ENCODE data around the gene ZNF668. TPM values are rescaled to one million over a fixed set of nuclear protein-coding genes. Genes with fewer than 3 reads are reported as not detected.

ZNF668 gene
- total and polyA plus RNA-seq, 2 experiments from 2014 or later: 6.2 to 13.1 TPM

DNA sequence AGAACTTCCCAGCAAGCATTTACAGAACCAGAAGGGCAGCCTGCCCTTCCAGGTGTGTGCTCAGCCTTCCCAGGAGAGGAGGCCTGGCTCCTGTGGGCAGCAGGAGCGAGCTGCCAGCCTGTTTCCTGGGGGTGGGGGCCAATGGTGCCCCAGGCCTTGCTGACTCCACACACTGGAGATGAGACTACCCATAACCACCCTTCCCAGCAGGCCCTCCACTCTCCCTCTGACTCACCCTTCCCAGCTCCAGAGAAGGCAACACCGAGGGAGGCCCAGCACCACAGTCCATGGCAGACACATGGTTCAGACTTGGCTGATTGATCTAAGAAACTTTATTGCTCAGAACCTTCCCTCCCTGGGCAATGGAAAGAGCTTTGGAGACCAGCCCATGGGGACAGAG is 16.5 kb upstream of the ZNF668 start (continued):
- TF ChIP-seq, protein P1, sequence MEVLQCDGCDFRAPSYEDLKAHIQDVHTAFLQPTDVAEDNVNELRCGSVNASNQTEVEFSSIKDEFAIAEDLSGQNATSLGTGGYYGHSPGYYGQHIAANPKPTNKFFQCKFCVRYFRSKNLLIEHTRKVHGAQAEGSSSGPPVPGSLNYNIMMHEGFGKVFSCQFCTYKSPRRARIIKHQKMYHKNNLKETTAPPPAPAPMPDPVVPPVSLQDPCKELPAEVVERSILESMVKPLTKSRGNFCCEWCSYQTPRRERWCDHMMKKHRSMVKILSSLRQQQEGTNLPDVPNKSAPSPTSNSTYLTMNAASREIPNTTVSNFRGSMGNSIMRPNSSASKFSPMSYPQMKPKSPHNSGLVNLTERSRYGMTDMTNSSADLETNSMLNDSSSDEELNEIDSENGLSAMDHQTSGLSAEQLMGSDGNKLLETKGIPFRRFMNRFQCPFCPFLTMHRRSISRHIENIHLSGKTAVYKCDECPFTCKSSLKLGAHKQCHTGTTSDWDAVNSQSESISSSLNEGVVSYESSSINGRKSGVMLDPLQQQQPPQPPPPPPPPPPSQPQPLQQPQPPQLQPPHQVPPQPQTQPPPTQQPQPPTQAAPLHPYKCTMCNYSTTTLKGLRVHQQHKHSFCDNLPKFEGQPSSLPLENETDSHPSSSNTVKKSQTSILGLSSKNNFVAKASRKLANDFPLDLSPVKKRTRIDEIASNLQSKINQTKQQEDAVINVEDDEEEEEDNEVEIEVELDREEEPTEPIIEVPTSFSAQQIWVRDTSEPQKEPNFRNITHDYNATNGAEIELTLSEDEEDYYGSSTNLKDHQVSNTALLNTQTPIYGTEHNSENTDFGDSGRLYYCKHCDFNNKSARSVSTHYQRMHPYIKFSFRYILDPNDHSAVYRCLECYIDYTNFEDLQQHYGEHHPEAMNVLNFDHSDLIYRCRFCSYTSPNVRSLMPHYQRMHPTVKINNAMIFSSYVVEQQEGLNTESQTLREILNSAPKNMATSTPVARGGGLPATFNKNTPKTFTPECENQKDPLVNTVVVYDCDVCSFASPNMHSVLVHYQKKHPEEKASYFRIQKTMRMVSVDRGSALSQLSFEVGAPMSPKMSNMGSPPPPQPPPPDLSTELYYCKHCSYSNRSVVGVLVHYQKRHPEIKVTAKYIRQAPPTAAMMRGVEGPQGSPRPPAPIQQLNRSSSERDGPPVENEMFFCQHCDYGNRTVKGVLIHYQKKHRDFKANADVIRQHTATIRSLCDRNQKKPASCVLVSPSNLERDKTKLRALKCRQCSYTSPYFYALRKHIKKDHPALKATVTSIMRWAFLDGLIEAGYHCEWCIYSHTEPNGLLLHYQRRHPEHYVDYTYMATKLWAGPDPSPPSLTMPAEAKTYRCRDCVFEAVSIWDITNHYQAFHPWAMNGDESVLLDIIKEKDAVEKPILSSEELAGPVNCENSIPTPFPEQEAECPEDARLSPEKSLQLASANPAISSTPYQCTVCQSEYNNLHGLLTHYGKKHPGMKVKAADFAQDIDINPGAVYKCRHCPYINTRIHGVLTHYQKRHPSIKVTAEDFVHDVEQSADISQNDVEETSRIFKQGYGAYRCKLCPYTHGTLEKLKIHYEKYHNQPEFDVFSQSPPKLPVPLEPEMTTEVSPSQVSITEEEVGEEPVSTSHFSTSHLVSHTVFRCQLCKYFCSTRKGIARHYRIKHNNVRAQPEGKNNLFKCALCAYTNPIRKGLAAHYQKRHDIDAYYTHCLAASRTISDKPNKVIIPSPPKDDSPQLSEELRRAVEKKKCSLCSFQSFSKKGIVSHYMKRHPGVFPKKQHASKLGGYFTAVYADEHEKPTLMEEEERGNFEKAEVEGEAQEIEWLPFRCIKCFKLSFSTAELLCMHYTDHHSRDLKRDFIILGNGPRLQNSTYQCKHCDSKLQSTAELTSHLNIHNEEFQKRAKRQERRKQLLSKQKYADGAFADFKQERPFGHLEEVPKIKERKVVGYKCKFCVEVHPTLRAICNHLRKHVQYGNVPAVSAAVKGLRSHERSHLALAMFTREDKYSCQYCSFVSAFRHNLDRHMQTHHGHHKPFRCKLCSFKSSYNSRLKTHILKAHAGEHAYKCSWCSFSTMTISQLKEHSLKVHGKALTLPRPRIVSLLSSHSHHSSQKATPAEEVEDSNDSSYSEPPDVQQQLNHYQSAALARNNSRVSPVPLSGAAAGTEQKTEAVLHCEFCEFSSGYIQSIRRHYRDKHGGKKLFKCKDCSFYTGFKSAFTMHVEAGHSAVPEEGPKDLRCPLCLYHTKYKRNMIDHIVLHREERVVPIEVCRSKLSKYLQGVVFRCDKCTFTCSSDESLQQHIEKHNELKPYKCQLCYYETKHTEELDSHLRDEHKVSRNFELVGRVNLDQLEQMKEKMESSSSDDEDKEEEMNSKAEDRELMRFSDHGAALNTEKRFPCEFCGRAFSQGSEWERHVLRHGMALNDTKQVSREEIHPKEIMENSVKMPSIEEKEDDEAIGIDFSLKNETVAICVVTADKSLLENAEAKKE (CRISPR knock-in tag; IDR thresholded peaks at IDR 0.05): no peak
- no peak for TF ChIP-seq POLR2AphosphoS5 (IDR thresholded peaks at IDR 0.05; ENCODE audit: low read depth)

DNA sequence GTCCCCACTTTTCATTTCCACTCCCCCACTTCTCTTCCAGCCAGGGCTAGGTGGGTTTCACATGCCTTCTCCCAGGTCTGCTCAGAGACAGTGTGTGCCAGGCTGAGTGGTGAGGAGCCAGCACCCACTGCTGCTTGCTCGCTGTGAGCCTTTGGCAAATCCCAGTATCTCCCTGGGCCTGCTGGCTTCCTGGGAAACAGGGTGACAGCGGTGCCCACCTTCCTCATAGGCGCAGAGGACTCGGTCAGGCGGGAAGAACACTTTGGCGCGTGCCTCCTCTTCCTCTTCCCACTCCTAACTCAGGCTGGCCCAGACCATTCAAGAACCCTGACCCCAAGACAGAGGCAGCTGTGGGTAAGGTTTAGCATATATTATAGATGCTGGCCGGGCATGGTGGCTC is 15.2 kb upstream of the ZNF668 start:
- Mint-ChIP-seq H3K4me3 (no peak overlapping the region; the same call in 2 of the 3 replicates), H3K27ac (no peak overlapping the region)
- peaks cover 16% of the 10 kb centered on the region for H3K79me2 ChIP-seq (replicated peaks; ENCODE audit: insufficient read depth)

More for the DNA sequence above, 15.2 kb upstream of the ZNF668 start:
- Histone ChIP-seq H3K36me3 (ENCODE audit: insufficient read depth) (no peaks in the 10 kb centered on the region), H3K4me3 (no peak overlapping the region), H3K27ac (ENCODE audit: low read depth) (no peak overlapping the region), H3K27me3 (ENCODE audit: insufficient read depth) (no peaks in the 10 kb centered on the region), H3K9me2 (ENCODE audit: insufficient read depth) (no peaks in the 10 kb centered on the region), H3F3A (replicated peaks; ENCODE audit: low read depth) (peaks cover 1% of the 10 kb centered on the region; the same call in 1 of the 2 replicates), H3K4me1 (ENCODE audit: insufficient read depth) (peaks cover 7% of the 10 kb centered on the region; the same call in 1 of the 2 replicates), H3K4me2 (no peak overlapping the region), H2AFZ (no peak overlapping the region), H4K20me1 (replicated peaks; ENCODE audit: insufficient read depth) (no peaks in the 10 kb centered on the region)
- DNase-seq (ENCODE audit: low spot score) (no peak), ATAC-seq (no peak)
- peaks cover 8% of the 10 kb centered on the region; the same call in 1 of the 3 replicates for H3K4me1 Mint-ChIP-seq
- no peaks in the 10 kb centered on the region for H3K9me3 Mint-ChIP-seq
- TF ChIP-seq, protein P2, sequence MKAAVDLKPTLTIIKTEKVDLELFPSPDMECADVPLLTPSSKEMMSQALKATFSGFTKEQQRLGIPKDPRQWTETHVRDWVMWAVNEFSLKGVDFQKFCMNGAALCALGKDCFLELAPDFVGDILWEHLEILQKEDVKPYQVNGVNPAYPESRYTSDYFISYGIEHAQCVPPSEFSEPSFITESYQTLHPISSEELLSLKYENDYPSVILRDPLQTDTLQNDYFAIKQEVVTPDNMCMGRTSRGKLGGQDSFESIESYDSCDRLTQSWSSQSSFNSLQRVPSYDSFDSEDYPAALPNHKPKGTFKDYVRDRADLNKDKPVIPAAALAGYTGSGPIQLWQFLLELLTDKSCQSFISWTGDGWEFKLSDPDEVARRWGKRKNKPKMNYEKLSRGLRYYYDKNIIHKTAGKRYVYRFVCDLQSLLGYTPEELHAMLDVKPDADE (IDR thresholded peaks at IDR 0.05): no peak
- TF ChIP-seq STAT1 (IDR thresholded peaks at IDR 0.05; ENCODE audit: unreplicated experiment) (no peak), CTCF (conservative IDR thresholded peaks at IDR 0.05; ENCODE audit: low read depth in 2 of 2) (no peak), EZH2 (IDR thresholded peaks at IDR 0.05; ENCODE audit: low read depth, unreplicated experiment) (no peak)
- peaks cover 24% of the 10 kb centered on the region for H3K36me3 Mint-ChIP-seq (ENCODE audit: low read depth)
- peaks cover 16% of the 10 kb centered on the region for H3K27me3 Mint-ChIP-seq (ENCODE audit: insufficient read depth, low read depth, poor library complexity)
